Measurements from ENCODE around the gene ROPN1L.
A peak's percentile ranks its signal among the peaks of the same experiment; 100 is the strongest.

The ROPN1L gene

GRCh38 chr5:10459080-10460055 is 17.7 kb downstream of the ROPN1L start:
- DNase-seq: no peak

DNA sequence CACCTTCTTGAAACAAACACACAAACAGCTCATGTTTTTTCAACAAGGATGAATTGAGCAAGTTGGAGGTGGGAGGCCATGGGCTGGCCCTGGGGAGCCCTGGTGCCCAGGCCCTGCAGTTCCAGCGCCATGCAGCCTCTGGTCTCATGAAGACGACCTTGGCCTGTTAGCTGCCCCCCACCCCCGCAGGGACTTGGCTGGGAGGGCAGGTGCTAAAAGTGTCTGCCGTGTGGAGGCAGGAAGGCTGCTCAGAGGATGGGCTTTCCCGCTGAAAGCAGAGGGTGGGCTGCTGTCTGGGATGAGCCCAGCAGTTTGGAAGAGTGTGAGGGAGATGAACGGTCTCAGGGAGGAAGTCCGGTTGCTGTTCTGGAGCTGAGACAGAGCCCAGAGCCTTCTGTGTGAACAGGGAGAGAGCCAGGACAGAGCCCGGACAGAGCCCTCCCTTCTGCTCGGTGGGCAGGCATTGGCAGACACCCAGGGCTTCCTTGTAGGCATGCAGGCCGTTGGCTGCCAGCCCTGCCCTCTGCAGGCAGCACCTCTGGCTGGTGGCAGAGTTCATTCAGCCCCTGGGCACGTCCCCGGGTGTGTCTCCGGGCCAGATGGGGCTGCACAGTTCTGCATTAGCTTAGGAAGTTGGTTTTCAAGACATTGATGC is 18.7 kb downstream of the ROPN1L start:
- DNase-seq: no peak

- no peak for DNase-seq
These were observed 19.4 kb downstream of the ROPN1L start for GRCh38 chr5:10461041-10461440.

DNA sequence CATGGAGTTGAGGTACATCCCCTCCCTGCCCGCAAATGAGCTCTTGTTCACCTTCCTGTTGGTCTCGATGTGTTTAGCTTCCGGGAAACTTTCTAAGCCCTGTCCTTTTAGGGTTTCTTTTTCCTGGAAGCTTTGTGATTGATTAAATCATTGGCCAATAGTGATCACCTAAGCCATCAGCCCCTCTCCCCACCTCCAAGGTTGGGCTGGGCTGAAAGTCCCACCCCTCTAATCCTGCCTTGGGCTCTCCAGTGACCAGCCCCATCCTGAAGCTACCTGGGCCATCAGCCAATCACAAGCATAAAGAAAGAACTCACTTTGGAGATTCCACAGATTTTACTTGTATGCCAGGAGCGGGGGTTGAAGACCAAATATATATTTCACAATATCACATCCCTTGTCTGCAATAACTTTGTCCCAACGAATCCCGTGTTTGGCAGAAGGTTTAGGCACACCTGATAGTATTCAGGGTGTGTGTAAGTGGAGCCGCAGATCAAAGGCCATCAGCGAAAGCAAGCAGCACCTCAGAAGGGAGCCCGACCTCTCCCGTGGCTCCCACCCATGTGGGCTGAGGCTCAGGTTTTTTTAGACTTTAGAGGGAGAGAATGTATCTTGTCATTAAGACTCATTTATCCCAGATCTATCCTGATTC is 20.4 kb downstream of the ROPN1L start:
- no peak for DNase-seq

- no peak for DNase-seq
These were observed 21.9 kb downstream of the ROPN1L start for GRCh38 chr5:10463566-10463965.

DNA sequence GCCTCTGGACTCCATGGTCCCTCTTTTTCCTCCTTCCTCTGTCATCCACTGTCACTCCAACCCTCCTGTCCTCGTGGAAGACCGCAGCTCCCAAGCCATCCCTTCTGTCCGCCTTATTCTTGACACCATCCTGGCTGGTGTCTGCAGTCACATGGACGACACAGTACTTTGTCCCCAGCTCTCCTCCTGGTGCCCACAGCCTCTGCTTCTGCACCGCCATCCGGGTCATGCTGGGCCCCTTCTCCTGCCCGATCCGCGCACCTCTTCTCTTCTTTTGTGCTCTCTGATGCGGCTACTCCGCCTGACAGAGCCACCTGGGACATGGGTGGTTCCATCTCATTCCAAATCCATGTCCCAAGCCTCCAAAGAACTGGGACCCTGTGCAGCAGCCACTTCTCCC is 22.5 kb downstream of the ROPN1L start:
- DNase-seq: no peak

- no peak for DNase-seq
These were observed 24.0 kb downstream of the ROPN1L start for GRCh38 chr5:10465726-10466125.

DNA sequence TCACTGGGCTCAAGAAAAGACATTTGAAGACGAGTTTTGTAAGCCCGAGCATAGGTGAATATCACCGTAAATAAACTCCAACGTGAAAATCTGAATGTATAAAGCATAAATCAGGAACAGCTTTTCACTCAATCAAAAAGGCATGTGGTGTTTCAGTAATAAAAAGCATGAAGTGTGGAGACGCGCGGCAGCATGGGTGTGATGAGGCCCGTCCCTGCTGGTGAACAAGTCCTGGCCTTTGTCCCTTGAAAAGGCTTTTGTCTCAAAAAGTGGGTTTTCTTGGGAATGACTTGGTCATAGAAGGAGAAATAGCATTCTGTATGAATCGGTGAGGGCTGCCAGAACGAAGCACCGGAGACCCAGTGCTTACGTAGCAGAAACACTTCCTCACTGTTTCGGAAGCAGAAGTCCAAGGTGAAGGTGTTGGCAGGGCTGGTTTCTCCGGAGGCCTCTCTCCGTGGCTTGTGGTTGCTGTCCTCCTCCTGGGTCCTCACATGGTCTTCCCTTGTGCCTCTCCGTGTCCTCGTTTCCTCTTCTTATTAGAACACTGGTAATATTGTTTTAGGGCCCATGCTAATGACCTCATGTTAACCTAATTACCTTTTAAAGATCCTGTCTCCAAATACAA is 24.9 kb downstream of the ROPN1L start:
- DNase-seq: no peak

- DNase-seq: no peak
These were observed 25.9 kb downstream of the ROPN1L start for GRCh38 chr5:10467281-10468198.

DNA sequence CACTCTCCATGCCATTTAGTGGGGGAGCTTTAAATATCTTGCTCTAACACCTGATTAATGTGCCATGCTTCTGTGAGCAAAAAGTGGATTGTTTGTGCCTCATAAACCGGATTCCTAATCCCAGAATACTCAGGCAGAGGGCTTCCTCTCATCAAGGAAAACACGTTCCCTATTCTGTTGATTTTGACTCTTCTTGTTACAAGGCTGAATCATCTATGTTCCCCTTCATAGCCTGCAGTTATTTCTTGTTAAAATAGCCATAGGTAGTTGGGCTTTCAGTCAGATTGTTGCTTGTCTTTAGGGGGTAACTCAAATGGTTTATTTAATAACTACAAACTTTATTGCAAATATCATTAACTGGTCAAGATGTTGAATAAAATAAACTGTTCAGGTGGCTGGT is 26.6 kb downstream of the ROPN1L start:
- no peak for DNase-seq

- no peak for DNase-seq
These were observed 27.8 kb downstream of the ROPN1L start for GRCh38 chr5:10469253-10470050.

DNA sequence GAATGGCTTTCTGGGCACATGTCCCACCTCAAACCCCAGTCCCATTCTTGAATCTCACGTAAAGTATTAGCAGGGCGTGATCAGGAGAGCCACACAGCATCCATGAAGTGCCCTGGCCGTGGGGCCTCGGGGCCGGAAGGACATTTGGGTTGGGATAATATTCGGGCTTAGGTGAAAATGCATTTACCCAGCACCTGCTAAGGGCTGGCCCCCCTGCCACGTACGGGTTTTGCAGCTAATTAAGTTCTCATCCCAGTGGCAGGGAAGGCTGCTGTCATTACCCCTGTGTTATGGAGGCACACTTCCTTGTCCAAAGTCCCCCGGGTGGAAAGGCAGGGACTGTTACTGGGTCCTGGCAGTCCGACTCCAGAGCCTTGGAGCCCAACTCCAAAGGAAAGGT is 29.0 kb downstream of the ROPN1L start:
- DNase-seq: no peak

GRCh38 chr5:10471677-10472076 is 30.0 kb downstream of the ROPN1L start:
- no peak for DNase-seq

- peak; percentile 32 for DNase-seq
These were observed 32.9 kb downstream of the ROPN1L start for GRCh38 chr5:10474521-10475075.

- DNase-seq: no peak
These were observed 34.4 kb downstream of the ROPN1L start for GRCh38 chr5:10475931-10476676.

DNA sequence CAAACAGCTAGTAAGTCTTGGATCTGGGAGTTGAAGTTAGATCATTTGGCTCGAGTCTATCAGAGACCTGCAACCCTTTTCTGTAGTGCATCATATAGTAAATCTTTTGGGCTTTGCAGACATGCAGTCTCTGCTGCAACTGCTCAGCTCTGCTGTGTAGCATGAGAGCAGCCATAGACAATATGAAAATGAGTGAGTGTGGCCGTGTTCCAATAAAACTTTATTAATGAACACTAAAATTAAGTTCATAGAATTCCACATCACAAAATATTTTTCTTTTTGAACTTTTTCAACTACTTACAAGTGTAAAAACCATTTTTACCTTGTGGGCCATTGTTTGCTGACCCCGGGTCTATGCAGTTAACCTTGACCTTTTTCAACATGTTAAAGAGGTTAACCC is 35.2 kb downstream of the ROPN1L start:
- DNase-seq: no peak

DNA sequence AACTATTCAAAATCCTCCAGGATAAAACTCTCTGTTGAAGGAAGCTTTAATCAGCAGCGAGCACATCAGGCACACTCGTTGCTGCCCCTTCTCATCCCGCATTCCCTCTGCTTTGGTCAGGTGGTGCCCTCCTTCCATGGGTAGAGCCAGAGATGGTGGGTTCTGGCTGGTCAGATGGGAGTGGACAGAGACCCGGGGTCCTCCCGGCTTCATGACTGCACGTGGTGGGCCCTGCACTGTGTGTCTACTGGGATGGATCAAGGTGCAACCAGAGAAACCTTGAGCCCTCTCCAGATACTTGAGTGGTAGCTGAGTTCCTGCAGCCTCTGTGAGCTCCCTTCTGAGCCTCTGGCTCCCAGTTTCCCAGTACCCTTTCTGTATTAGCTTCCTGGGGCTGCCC is 36.3 kb downstream of the ROPN1L start:
- DNase-seq: no peak

- no peak for DNase-seq
These were observed 36.8 kb downstream of the ROPN1L start for GRCh38 chr5:10478436-10478835.

DNA sequence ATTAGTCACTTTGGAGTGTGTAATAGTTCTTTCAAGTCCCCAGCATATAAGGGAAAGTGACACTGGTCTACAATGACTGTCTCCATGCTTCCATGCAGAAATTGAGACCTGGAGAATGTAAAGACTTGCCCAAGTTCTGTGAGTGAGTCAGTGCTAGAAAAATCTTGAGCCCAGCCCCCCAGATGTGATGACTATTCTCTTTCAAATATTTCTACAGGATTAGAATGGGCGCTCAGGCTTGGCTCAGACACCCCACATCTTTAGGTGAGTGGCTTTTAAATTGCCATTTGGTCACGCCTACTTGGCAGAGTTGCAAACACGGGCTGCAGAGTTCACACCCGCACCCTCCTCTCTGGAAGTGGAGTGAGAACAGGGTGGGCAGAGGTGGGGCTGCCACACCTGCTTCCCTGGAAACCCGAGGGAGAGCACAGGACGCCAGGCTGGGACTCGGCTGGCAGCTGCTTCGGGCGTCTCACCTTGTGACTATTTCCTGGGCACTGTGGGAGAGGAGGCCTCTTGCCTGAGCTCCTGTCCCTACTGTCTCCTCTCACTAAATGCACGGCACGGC is 37.6 kb downstream of the ROPN1L start:
- DNase-seq: no peak
